C1 segment of cervical spinal cord (tissue), 14 donors: ENCODE data around the gene CCDC179.

Source experiments
- DNase-seq, 14 donors: peaks; one replicate each; lab custom pipeline; 2025; lab: John Stamatoyannopoulos, UW

CCDC179 gene

DNA sequence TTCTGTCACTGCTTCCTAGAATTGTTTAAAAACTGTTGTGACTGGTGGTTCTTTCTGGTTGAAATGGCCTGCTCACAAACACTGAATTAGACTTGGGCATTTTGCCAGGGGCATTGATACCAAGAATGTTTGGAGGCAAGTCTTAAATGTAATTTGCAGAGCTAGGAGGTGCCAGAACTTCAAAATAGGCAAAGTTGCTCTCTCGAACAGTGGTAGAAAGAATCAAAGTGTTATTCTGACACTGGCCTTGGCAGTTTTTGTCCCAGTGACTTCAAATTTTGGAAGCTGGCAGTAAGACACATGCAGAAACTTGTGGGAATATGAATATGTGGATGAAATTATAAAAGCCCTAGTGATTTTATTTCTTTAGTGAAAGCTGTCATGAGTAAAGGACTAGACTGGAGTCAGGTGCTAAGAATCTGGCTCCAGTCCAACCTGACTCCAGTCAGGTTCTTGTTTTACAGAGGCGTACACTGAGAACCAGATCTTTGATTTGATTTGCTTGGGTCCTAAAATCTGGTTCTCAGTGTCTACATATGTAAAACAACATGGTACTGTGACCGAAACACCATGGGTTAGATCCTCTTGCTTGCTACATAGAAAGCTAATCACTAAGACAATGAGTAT is 51.6 kb downstream of the CCDC179 start:
- no peak for DNase-seq

GRCh38 chr11:22807855-22808570 is 52.3 kb downstream of the CCDC179 start:
- no peak for DNase-seq

DNA sequence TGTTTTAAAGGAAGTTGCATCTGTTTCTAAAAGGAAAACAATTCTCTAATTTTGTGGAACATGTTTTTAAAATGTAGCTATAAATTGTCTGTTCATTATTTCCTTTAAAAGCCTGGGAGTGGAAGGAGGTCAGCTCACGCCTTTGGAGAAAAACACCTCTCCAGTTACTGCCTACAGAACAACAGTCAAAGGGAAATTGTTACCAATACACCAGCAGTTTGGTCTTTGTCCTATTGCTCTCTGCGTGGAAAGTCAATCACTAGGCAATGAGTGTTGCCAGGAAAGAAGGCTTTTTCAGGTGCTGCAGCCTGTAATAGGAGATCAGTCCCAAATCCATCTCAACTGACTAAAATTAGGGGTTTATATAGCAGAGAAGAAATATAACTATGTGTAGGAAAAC is 52.9 kb downstream of the CCDC179 start:
- DNase-seq: no peak

- no peak for DNase-seq
Observed at GRCh38 chr11:22802861-22803260, 57.4 kb downstream of the CCDC179 start.

DNA sequence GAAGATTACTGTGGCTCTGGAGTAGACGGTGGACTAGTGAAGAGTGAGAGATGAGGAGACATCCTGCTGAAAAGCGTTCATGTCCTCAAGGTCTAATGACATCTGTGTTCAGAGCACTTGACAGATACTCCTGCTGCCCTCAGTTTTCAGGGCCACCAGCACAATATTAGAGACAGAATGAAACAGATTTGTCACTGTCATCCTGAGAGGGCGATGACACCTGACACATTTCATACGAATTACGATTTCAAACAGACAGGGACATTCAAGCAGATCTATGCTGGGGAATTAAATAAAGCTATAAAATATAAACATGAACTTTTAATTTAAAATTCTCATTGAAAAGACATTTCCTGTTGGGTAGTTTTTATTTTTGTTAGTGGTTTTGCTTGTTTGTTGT is 59.8 kb downstream of the CCDC179 start:
- no peak for DNase-seq

DNA sequence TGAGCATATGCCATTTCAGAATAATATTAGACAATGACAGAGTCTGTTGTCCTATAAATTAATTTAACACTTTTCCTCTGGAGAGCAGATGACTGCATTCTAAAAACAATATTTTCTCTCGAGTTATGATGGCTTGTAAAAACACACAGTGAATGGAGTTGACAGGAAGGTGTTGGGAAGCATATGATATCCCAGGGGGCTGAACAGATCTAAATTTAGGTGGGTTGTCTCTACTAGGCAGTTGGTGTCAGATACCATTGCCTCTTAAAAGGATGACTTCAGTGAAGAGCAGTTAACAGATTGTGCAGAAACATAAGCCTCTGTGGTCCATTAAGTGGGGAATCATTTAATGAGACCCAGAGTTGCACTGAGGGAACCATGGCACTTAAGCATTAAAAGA is 61.4 kb downstream of the CCDC179 start:
- DNase-seq: no peak

DNA sequence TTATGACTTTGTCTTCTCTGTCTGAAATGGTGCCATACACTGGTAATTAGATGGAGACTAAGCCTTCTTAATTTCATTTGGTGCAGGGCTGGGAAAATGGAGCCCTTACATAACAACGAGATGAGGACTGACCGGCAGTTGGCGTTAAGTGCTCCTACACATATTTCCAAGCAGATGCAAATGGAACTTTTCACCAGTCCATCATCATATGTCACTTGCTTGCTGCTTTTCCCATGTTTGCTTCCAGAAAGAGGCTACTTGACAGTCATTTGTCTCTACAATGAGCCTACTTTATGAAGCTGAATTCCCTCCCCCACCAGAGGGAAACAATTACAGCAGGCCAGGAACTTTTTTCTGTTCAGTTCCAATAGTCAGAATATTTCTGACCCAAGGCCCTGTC is 63.2 kb downstream of the CCDC179 start:
- DNase-seq: peak in 2 of 14 donors; percentile 5 to 11
